ENCODE measurements around the gene NUAK2.

NUAK2 gene

GRCh38 chr1:205359771-205360565 lies 38.4 kb upstream of the NUAK2 start:
- no peak for DNase-seq (ENCODE audit: extremely low read depth, low read depth)
- TF ChIP-seq CTCF (IDR thresholded peaks at IDR 0.05; ENCODE audit: low read depth, low read length, missing control alignments), result no peak
- no peak overlapping the region for H3K4me3 ChIP-seq (replicated peaks; ENCODE audit: low read depth, low read length)

- no peak for DNase-seq (ENCODE audit: extremely low read depth, low read depth)
- no peak for TF ChIP-seq CTCF (IDR thresholded peaks at IDR 0.05; ENCODE audit: low read depth, low read length, missing control alignments)
- H3K4me3 ChIP-seq (replicated peaks; ENCODE audit: low read depth, low read length), result no peak overlapping the region
Observed at GRCh38 chr1:205358579-205358978, 37.0 kb upstream of the NUAK2 start.

- H3K4me3 ChIP-seq (replicated peaks; ENCODE audit: low read depth, low read length), result no peak overlapping the region
- no peak for TF ChIP-seq CTCF (IDR thresholded peaks at IDR 0.05; ENCODE audit: low read depth, low read length, missing control alignments)
- no peak for DNase-seq (ENCODE audit: extremely low read depth, low read depth)
Observed at GRCh38 chr1:205357567-205357966, 36.0 kb upstream of the NUAK2 start.

GRCh38 chr1:205356440-205357139 lies 35.0 kb upstream of the NUAK2 start, which contains the start of gene KLHDC8A:
Gene KLHDC8A (minus strand): TSS chr1:205356922. CDS start chr1:205343604, 13,318 bp downstream.
- no peak for TF ChIP-seq CTCF (IDR thresholded peaks at IDR 0.05; ENCODE audit: low read depth, low read length, missing control alignments)
- no peak for DNase-seq (ENCODE audit: extremely low read depth, low read depth)
- H3K4me3 ChIP-seq (replicated peaks; ENCODE audit: low read depth, low read length), result no peak within 1 kb of the TSS

- no peak for DNase-seq (ENCODE audit: extremely low read depth, low read depth)
- no peak overlapping the region for H3K4me3 ChIP-seq (replicated peaks; ENCODE audit: low read depth, low read length)
- no peak for TF ChIP-seq CTCF (IDR thresholded peaks at IDR 0.05; ENCODE audit: low read depth, low read length, missing control alignments)
Observed at GRCh38 chr1:205355075-205355453, 33.5 kb upstream of the NUAK2 start.

- H3K4me3 ChIP-seq (replicated peaks; ENCODE audit: low read depth, low read length), result no peak overlapping the region
- TF ChIP-seq CTCF (IDR thresholded peaks at IDR 0.05; ENCODE audit: low read depth, low read length, missing control alignments), result peak; percentile 82
- DNase-seq (ENCODE audit: extremely low read depth, low read depth), result no peak
Observed at GRCh38 chr1:205354259-205355074, 32.9 kb upstream of the NUAK2 start.

All from HFF-Myc (cell line).